ENCODE data around the gene CKM.
"Not testable (repeated sequence)": the region's sequence is repeated elsewhere in the genome, so short reads cannot be mapped to it uniquely, and the experiment has no call there.

Gene CKM

DNA sequence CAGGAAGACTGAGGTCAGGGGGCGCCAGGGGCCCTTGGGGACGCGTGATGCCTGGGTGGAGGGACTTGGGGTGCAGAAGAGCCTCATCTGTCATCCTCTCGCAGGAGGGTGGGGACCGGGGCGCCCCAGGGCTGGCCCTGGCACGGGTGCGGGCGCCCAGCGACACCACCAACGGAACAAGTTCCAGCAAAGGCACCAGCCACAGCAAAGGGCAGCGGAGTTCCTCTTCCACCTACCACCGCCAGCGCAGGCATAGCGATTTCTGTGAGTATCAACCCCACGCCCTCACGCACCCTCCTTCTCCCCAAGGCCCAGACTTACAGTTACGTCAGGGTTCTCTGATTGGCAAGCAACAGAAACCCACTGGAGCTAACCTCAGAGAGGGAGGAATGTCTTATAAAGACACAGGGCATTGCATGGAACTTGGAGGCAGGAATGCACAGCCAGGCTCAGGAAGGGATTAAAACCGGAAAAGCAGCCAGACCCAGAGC is 42.2 kb downstream of the CKM start:
- no peak for DNase-seq

DNA sequence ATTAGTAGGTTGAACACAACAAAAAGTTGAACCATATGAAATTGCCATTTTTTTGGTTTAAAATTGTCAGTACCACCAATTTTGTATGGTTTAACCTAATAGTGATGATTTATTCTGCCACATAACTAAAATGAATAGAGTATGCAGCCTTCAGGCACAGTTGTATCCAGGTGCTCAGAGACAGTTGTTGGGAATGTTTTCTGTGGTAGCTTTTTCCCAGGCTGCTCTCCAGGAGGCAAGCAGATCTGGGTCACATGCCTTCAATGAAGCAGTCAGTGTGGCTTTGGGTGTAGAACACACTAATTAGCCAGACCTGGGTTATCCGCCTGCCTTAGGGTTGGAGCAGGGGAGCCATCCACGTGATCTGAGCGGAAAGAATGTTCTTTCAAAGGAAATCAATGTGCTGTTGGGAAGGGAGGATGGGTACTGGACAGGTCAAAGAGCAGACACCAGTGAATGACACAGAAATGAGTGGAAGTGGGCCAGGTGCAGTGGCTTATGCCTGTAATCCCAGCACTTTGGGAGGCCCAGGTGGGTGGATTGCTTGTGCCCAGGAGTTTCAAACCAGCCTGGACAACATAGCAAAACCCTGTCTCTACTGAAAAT is 43.0 kb downstream of the CKM start:
- DNase-seq = no peak

DNA sequence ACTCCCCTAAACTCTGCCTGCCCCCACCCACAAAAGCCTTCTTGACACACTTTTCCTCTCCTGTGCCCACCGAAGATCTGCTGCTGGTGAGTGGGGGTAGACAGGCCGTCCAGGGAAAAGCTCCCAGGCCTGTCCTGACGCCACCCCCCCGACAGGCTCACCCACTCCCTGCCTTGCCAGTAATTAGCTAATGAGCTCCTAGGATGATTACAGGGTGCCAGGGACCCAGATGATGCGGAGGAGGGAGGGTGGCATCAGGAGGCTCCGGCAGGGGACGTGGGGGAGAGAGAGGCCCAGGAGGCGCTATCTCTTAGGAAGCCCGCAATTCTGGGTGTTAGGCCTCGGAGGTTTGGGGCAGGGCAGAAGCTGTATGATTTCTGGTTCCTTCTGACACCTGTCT is 44.6 kb downstream of the CKM start:
- no peak for DNase-seq

DNA sequence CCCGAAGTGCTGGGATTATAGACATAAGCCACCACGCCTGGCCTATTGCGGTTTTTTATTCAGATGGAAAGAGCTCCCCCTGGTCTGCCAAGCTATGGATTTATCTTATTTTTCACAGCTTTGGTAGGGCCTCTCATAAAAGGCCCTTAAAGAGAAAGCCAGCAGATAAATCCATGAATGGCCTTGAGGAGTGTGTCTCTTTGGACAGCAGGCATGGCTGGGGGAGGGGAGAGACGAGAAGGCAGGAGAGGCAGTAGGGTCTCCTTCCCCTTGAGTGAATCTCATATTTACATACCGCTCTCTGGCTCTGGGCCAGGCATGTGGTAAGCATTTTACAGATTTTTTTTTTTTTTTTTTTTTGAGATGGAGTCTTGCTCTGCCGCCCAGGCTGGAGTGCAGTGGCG is 46.4 kb downstream of the CKM start:
- peak; percentile 91 for DNase-seq

DNA sequence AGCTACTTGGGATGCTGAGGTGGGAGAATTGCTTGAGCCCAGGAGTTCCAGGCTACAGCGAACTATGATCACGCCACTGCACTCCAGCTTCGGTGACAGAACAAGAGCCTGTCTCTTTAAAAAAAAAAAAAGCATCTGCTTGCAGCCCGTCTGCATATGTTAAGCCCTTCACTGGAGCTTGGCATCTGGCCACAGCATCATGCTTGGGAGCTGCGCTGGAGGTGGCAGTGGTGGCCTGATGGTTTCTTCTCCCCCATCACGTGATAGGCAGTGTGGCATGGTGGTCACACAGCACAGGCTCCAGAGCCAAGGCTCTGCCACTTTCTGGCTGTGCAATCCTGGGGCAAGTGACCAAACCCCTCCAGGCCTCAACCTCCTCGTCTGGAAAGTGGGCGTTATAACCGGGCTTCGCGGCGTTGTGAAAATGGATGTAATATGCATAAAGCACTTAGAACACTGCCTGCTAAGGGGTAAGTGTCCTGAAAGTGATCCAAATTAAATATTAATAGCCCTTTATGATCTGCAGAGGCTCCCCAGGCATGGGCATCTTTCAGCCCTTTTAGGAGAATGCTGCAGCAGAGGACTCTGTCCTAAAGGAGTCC is 47.2 kb downstream of the CKM start:
- DNase-seq = peak; percentile 94

DNA sequence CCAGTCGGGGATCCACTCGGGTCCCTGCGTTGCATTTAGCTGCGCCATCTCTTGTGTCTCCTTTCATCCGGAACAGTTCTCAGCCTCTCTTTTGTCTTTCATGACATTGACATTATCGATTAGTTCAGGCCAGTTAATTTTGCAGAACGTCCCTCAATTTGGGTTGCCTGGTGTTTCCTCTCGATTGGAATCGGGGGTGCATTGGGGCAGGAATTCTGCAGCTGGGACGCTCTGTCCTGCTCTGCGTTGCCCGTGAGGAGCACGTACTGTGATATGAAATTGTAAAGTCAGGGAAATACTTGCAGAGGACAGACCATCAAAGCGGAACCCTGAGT is 49.2 kb downstream of the CKM start:
- DNase-seq = no peak

DNA sequence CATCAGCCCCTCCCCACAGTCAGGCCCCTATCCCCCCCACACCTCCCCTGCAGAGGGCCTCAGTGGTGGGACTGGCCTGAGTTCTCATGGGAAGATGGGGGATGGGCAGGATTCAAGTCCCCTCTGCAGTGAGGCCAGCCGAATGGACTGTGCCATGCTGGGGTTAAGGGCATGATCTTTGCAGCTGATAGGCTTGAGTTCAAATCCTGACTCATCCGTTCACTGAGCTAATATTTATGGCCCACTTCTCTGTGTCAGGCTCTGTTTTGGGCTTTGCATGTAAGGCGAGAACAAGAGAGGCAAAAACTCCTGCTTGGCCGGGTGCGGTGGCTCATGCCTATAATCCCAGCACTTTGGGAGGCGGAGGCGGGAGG is 51.0 kb downstream of the CKM start:
- no peak for DNase-seq

DNA sequence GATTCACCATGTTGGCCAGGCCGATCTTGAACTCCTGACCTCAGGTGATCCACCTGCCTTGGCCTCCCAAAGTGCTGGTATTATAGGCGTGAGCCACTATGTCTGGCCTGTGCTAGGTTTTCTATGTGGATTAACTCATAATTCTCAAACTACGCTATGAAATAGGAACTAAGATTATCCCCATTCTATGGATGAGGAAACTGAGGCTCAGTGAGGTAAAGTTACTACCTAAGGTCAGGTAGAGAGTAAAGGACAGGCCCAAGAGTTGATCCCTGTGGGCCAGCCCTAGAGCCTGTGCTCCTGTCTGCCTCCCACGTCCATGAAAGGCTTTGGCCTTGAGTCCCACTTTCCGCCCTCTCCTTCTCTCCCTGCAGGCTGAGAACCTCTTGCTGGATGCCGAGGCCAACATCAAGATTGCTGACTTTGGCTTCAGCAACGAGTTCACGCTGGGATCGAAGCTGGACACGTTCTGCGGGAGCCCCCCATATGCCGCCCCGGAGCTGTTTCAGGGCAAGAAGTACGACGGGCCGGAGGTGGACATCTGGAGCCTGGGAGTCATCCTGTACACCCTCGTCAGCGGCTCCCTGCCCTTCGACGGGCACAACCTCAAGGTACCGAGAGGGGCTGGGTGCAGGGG is 51.5 kb downstream of the CKM start:
- no peak for DNase-seq

DNA sequence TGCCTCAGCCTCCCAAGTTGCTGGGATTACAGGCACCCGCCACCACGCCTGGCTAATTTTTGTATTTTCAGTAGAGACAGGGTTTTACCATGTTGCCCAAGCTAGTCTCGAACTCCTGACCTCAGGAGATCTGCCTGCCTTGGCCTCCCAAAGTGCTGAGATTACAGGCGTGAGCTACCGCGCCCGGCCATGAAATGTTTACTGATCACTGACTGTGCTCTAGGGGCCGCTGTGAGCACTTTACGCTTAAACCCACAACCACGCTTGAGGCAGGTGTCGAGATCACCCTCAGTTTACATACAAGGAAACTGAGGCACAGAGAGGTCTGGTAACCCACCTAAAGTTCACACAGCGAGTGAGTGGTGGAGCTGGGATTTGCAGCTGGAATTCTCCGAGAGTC is 52.7 kb downstream of the CKM start:
- not testable (repeated sequence) for DNase-seq

DNA sequence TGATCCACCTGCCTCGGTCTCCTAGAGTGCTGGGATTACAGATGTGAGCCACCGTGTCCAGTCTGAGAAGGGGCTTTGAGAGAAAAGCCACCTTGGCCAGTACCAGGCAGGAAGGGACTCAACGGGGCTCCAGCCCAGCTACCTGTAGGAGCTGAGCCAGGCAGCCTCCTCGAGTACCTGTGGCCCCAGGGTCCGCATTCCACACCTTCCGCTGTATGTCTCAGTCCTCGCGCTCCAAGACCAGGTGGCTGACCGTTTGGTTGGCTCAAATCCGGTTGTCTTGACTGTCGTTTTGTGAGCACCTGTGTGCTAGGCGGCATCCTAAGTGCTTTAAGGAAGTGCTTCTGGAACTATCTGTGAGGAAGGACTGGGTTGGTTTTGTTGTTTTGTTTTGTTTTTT is 55.4 kb downstream of the CKM start:
- no peak for DNase-seq

DNA sequence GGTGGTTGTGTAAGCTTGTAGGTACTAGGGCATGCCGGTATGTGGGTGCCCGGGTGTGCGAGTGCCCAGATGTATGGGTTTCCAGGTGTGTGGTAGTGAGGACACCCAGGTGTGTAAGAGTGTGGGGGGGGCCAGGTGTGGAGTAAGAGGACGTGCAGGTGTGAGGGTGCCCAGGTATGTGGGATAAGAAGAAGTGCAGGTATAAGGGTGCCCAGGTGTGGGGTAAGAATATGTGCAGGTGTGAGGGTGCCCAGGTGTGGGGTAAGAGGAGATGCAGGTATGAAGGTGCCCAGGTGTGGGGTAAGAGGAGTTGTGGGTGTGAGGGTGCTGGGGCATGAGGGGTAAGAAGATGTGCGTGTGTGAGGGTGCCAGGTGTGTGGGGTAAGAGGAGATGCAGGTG is 57.3 kb downstream of the CKM start:
- no peak for DNase-seq

DNA sequence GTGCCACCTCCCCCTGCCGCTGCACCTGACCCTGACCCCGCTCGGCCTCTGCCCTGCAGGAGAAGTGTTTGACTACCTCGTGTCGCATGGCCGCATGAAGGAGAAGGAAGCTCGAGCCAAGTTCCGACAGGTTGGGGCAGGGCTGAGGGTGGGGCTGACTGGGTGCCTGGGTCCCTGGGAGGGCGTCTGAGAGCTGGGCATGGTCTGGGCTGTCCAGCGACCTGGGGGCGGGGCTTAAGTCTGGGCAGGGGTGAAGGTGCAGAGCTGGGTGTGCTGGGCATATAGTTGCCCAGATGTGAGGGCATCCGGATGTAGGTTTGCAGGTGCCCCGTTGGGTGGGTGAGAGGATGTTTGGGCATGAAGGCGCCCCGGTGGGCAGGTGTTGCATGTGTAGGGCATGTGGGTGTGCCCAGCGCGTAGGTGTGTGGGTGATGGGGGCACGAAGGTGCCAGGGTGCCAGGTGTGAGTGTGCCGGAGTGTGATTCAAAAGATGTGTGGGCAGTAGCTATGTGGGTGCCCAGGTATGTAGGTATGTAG is 57.8 kb downstream of the CKM start:
- DNase-seq = no peak

DNA sequence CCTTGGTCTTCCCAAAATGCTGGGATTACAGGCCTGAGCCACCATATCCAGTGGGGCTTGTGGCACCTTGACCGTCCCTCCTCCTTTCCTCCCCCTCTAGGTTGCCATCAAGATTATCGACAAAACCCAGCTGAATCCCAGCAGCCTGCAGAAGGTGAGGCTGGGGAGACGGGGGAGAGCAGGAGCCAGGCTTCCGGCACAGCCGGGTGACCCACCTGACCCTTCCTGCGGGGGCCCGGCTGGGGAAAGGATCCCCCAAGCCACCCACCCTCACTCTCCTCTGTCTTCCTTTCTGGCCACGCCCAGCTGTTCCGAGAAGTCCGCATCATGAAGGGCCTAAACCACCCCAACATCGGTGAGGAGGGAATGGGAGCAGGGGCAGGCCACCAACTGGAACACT is 59.7 kb downstream of the CKM start:
- DNase-seq = no peak

DNA sequence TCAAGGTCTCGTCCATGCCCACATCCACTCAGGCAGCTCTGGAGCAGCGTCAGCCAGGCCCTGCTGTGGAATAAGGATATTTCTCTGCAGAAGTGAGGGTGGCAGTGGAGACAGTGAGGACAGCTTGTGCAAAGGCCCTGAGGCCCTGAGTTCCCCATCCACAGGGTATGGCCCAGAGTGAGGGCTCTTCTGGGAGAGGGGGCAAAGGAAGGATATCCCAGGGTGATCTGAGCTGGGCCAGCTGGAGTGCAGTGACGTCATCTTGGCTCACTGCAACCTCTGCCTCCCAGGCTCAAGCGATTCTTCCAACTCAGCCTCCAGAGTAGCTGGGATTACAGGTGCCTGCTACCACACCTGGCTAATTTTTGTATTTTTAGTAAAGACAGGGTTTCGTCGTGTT is 60.1 kb downstream of the CKM start:
- no peak for DNase-seq

DNA sequence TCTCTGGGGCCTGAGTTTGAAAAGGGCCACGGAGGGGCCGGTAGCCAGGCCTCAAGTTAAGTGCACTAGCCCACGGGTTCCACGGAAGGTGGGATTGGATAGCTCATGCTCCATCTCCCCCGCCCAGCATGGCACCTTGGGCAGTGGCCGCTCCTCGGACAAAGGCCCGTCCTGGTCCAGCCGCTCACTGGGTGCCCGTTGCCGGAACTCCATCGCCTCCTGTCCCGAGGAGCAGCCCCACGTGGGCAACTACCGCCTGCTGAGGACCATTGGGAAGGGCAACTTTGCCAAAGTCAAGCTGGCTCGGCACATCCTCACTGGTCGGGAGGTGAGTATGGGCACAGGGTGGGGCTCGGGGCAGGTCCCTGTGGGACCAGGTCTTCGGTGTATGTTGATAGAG is 63.8 kb downstream of the CKM start:
- DNase-seq = no peak

DNA sequence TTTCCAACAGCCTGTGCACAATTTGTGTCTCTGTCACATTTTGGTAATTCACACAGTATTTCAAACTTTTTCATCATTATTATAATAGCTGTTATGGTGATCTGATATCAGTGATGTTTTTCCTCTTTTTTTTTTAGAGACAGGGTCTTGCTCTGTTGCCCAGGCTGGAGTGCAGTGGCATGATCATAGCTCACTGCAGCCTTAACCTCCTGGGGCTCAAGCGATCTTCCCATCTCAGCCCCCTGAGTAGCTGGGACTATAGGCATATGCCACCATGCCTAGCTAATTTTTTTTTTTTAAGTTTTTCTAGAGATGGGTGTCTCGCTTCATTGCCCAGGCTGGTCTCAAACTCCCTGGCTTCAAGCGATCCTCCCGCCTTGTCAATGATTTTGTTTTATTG is 65.8 kb downstream of the CKM start:
- DNase-seq = no peak
